DMS114 treated with DMSO at 0.1 percent for 48 hours (cell line): ENCODE data around the gene TNK1.
"Not testable (repeated sequence)": the region's sequence is repeated elsewhere in the genome, so short reads cannot be mapped to it uniquely, and the experiment has no call there.

Source experiments
- DNase-seq: peaks from one replicate; lab custom pipeline; 2025; ENCODE audit not compliant: unreplicated experiment; lab: John Stamatoyannopoulos, UW

TNK1 gene

GRCh38 chr17:7355053-7355452 lies 25.8 kb upstream of the TNK1 start, which contains the start of gene TMEM95:
TMEM95 (plus strand) TSS chr17:7355156; CDS start chr17:7355205, 49 bp downstream.
- no peak for DNase-seq

- no peak for DNase-seq
These were observed 25.3 kb upstream of the TNK1 start for GRCh38 chr17:7355573-7355972.

GRCh38 chr17:7356072-7356549 lies 24.8 kb upstream of the TNK1 start:
- DNase-seq = peak; percentile 11

- no peak for DNase-seq
These were observed 24.1 kb upstream of the TNK1 start for GRCh38 chr17:7356756-7357155.

GRCh38 chr17:7357381-7357780 lies 23.5 kb upstream of the TNK1 start:
- DNase-seq = no peak

- no peak for DNase-seq
These were observed 19.0 kb upstream of the TNK1 start for GRCh38 chr17:7361906-7362305.

GRCh38 chr17:7363311-7363710 lies 17.6 kb upstream of the TNK1 start:
- no peak for DNase-seq

GRCh38 chr17:7365963-7366362 lies 14.9 kb upstream of the TNK1 start:
- DNase-seq = not testable (repeated sequence)

- no peak for DNase-seq
These were observed 13.8 kb upstream of the TNK1 start for GRCh38 chr17:7367083-7367482.

- no peak for DNase-seq
These were observed 12.8 kb upstream of the TNK1 start for GRCh38 chr17:7367918-7368598.

GRCh38 chr17:7368599-7368994 lies 12.3 kb upstream of the TNK1 start:
- DNase-seq = not testable (repeated sequence)

- no peak for DNase-seq
These were observed 11.1 kb upstream of the TNK1 start for GRCh38 chr17:7369825-7370224.

GRCh38 chr17:7370853-7371252 lies 10.0 kb upstream of the TNK1 start:
- DNase-seq = no peak

GRCh38 chr17:7374353-7374752 lies 6.5 kb upstream of the TNK1 start:
- DNase-seq = no peak

GRCh38 chr17:7379134-7379533 lies 1.8 kb upstream of the TNK1 start:
- no peak for DNase-seq

GRCh38 chr17:7380321-7380720 lies 568 bp upstream of the TNK1 start:
- no peak for DNase-seq

- DNase-seq = no peak
These were observed 2.0 kb downstream of the TNK1 start for GRCh38 chr17:7382901-7383300.

GRCh38 chr17:7383371-7383741 lies 2.5 kb downstream of the TNK1 start:
- DNase-seq = no peak

GRCh38 chr17:7383742-7384488 lies 3.0 kb downstream of the TNK1 start:
- DNase-seq = no peak

- no peak for DNase-seq
These were observed 3.7 kb downstream of the TNK1 start for GRCh38 chr17:7384489-7385081.

- no peak for DNase-seq
These were observed 8.0 kb downstream of the TNK1 start for GRCh38 chr17:7388856-7389255.
